ENCODE measurements around the gene TRIM15.

Gene TRIM15

DNA sequence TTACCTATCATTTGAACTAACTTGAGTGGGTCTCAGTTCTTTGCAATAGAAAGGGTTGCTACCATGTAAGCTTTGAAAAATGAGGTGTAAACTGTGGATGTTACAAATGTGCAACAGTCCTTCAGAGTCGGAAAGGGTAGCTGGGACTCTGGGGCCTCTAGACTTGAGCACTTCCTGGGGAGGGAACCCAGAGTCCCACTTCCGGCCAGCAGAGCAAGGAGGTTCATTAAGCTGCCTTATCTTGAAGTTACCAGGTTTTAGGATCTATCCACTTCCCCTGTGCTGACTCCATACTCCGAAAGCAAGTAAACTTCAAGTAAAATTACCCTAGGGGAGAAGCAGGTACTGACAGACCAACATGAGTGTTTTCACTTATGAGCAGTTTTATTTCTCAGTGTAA is 11.8 kb upstream of the TRIM15 start:
- no peak overlapping the region for H3K4me3 ChIP-seq (ENCODE audit: insufficient read depth, low read length, poor library complexity, severe bottlenecking)
- H3K9ac ChIP-seq (ENCODE audit: low read length), result no peak overlapping the region
- H3K27ac ChIP-seq (ENCODE audit: low read depth, low read length), result no peak overlapping the region
- H3K9me3 ChIP-seq (ENCODE audit: insufficient read depth, low read length), result no peaks in the 10 kb centered on the region
- no peak overlapping the region for H2AFZ ChIP-seq (ENCODE audit: low read depth, low read length, severe bottlenecking)
- no peaks in the 10 kb centered on the region for H3K79me2 ChIP-seq (ENCODE audit: insufficient read depth, low read length)
- no peaks in the 10 kb centered on the region for H3K36me3 ChIP-seq (ENCODE audit: low read length)
- H3K9me2 ChIP-seq (replicated peaks; ENCODE audit: insufficient read depth, low read length), result no peaks in the 10 kb centered on the region
- no peaks in the 10 kb centered on the region for H4K20me1 ChIP-seq (ENCODE audit: low read depth, low read length)
- no peaks in the 10 kb centered on the region for H3K27me3 ChIP-seq (ENCODE audit: low read length)
- H3K4me2 ChIP-seq (ENCODE audit: low read depth, low read length, poor library complexity, severe bottlenecking), result no peak overlapping the region
- no peaks in the 10 kb centered on the region for H3F3A ChIP-seq (ENCODE audit: insufficient read depth)
- TF ChIP-seq, protein P1, sequence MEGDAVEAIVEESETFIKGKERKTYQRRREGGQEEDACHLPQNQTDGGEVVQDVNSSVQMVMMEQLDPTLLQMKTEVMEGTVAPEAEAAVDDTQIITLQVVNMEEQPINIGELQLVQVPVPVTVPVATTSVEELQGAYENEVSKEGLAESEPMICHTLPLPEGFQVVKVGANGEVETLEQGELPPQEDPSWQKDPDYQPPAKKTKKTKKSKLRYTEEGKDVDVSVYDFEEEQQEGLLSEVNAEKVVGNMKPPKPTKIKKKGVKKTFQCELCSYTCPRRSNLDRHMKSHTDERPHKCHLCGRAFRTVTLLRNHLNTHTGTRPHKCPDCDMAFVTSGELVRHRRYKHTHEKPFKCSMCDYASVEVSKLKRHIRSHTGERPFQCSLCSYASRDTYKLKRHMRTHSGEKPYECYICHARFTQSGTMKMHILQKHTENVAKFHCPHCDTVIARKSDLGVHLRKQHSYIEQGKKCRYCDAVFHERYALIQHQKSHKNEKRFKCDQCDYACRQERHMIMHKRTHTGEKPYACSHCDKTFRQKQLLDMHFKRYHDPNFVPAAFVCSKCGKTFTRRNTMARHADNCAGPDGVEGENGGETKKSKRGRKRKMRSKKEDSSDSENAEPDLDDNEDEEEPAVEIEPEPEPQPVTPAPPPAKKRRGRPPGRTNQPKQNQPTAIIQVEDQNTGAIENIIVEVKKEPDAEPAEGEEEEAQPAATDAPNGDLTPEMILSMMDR (IDR thresholded peaks at IDR 0.05; ENCODE audit: insufficient read depth, low read length, poor library complexity, severe bottlenecking), result no peak
- TF ChIP-seq EZH2phosphoT487 (conservative IDR thresholded peaks at IDR 0.05; ENCODE audit: low read length), result no peak

DNA sequence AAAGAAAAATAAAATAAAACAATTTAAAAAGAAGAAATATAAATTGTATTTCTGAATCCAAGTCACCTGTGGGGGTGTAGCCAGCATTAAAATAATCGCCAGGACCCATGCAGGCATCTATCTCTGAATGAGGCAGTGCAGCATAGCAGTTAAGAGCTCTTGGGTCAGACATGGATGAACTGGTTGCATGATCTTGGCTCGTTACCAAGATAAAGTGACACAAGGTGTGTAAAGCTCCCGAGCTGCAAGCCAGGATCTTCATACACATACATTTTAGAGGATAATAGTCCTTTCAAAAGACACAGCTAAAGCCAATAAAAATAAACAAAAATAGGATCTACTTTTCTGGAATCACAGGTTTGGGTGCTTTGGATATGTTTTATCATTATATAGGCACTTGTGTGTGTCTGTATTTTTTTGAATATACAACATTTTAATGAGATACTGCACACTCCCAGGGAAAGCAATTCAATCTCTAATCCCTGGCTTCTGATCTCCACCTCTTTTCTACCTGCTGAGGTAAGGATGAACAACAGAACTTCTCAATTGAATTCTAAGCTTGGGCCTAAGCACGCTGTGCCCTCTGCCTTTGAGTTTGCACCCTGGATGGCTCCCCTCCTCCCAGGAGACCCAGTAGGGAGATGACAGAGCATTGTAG is 11.2 kb upstream of the TRIM15 start:
- H4K20me1 ChIP-seq (ENCODE audit: low read depth, low read length), result no peaks in the 10 kb centered on the region
- H3K4me2 ChIP-seq (ENCODE audit: low read depth, low read length, poor library complexity, severe bottlenecking), result no peak overlapping the region
- no peak overlapping the region for H3K4me3 ChIP-seq (ENCODE audit: insufficient read depth, low read length, poor library complexity, severe bottlenecking)
- H3K9ac ChIP-seq (ENCODE audit: low read length), result no peak overlapping the region
- H3F3A ChIP-seq (ENCODE audit: insufficient read depth), result no peaks in the 10 kb centered on the region
- H3K27ac ChIP-seq (ENCODE audit: low read depth, low read length), result no peak overlapping the region
- no peaks in the 10 kb centered on the region for H3K9me3 ChIP-seq (ENCODE audit: insufficient read depth, low read length)
- no peak for TF ChIP-seq EZH2phosphoT487 (conservative IDR thresholded peaks at IDR 0.05; ENCODE audit: low read length)
- TF ChIP-seq, protein P1 (IDR thresholded peaks at IDR 0.05; ENCODE audit: insufficient read depth, low read length, poor library complexity, severe bottlenecking), result no peak
- H3K79me2 ChIP-seq (ENCODE audit: insufficient read depth, low read length), result no peaks in the 10 kb centered on the region
- H3K36me3 ChIP-seq (ENCODE audit: low read length), result no peaks in the 10 kb centered on the region
- H3K9me2 ChIP-seq (replicated peaks; ENCODE audit: insufficient read depth, low read length), result no peaks in the 10 kb centered on the region
- no peak overlapping the region for H2AFZ ChIP-seq (ENCODE audit: low read depth, low read length, severe bottlenecking)
- H3K27me3 ChIP-seq (ENCODE audit: low read length), result no peaks in the 10 kb centered on the region

DNA sequence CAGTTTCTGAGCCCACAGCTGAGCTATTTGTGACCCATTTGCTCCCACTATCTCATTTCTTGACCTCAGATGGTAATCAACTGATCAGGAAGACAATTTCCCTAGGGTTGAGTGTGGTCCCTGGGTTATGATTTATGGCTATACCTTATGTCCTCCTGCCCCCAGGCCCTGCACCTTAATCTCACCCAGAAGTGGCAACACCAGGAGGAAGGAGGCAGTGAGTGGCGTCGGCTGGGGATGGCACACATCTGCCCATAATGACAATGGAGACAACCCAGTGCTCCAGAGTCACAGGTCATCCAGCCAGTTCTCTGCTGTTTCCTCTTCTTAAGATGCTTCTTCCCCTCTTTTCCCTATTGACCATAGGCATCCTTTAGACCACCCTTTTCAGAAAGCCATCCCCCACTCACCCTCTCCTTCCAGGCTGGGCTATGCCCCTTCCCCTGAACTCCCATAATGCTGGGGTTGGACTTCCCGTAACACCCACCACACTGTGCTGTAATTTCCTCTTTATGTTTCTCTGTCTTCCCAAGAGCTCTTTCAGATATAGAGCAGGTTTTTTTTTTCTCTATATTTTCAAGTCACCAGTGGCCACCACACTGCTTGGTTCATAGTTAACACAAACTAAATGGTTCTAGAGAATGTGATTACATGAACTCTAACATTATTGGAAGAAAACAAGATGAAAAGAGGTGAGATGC is 10.3 kb upstream of the TRIM15 start:
- Histone ChIP-seq H3K4me3 (ENCODE audit: insufficient read depth, low read length, poor library complexity, severe bottlenecking) (no peak overlapping the region), H3F3A (ENCODE audit: insufficient read depth) (no peaks in the 10 kb centered on the region), H3K79me2 (ENCODE audit: insufficient read depth, low read length) (no peaks in the 10 kb centered on the region), H3K27ac (ENCODE audit: low read depth, low read length) (no peak overlapping the region), H3K9ac (ENCODE audit: low read length) (no peak overlapping the region), H3K9me2 (replicated peaks; ENCODE audit: insufficient read depth, low read length) (no peaks in the 10 kb centered on the region), H2AFZ (ENCODE audit: low read depth, low read length, severe bottlenecking) (no peak overlapping the region), H3K36me3 (ENCODE audit: low read length) (no peaks in the 10 kb centered on the region), H4K20me1 (ENCODE audit: low read depth, low read length) (no peaks in the 10 kb centered on the region), H3K4me2 (ENCODE audit: low read depth, low read length, poor library complexity, severe bottlenecking) (no peak overlapping the region), H3K27me3 (ENCODE audit: low read length) (no peaks in the 10 kb centered on the region), H3K9me3 (ENCODE audit: insufficient read depth, low read length) (no peaks in the 10 kb centered on the region)
- TF ChIP-seq, protein P1 (IDR thresholded peaks at IDR 0.05; ENCODE audit: insufficient read depth, low read length, poor library complexity, severe bottlenecking), result no peak
- no peak for TF ChIP-seq EZH2phosphoT487 (conservative IDR thresholded peaks at IDR 0.05; ENCODE audit: low read length)
